GM12874 (cell line): ENCODE data around the gene BNIP5.

Experiments
- TF ChIP-seq, protein P1 (sequence below): IDR thresholded peaks from 2 replicates; pipeline ENCODE4 v1.5.1; 2011; ENCODE audit warnings: low read depth, mild to moderate bottlenecking, control low read depth, low read length, moderate library complexity; ENCODE audit not compliant: insufficient read depth

The BNIP5 gene

GRCh38 chr6:36324191-36324590, 12.5 kb downstream of the BNIP5 start:
- TF ChIP-seq, protein P1, sequence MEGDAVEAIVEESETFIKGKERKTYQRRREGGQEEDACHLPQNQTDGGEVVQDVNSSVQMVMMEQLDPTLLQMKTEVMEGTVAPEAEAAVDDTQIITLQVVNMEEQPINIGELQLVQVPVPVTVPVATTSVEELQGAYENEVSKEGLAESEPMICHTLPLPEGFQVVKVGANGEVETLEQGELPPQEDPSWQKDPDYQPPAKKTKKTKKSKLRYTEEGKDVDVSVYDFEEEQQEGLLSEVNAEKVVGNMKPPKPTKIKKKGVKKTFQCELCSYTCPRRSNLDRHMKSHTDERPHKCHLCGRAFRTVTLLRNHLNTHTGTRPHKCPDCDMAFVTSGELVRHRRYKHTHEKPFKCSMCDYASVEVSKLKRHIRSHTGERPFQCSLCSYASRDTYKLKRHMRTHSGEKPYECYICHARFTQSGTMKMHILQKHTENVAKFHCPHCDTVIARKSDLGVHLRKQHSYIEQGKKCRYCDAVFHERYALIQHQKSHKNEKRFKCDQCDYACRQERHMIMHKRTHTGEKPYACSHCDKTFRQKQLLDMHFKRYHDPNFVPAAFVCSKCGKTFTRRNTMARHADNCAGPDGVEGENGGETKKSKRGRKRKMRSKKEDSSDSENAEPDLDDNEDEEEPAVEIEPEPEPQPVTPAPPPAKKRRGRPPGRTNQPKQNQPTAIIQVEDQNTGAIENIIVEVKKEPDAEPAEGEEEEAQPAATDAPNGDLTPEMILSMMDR = no peak

DNA sequence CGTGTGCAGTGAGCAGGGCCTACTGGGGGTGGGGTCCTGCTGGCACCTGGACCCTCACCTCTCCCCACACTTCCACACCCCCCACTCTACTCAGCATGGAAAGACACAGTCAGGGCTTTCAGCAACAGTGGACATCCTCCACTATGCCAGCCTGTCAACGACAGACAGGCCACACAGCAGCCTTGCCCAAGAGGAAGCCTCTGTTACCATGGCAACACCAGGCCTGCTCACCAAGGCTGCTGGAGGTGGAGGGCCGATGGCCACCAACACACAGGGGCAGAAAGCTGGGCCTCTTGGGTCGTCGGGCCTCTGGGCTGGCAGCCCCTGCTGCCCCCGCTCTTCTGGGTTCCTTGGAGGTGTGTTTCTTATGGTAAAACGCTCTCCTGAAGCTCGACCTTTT, 13.6 kb downstream of the BNIP5 start:
- TF ChIP-seq, protein P1 = no peak

DNA sequence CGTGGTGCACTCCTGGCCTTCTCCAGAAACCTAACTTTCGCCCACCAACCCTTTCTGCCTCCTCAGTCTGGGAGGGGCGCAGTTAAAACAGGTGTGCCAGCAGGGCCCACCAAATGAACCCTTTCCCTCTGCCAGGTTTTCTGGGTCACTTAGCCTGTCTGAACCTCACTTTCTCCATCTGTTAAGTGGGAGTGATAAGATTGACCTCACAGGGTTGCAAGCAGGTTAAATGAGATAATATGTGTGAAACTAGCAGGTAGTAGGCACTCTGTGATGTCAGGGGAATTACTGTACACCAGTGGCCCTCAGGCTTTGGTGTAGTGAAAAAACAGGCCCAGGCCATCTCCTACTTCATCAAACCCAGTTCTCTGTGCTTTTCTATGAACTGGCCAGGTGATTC, 14.1 kb downstream of the BNIP5 start:
- TF ChIP-seq, protein P1 = no peak

DNA sequence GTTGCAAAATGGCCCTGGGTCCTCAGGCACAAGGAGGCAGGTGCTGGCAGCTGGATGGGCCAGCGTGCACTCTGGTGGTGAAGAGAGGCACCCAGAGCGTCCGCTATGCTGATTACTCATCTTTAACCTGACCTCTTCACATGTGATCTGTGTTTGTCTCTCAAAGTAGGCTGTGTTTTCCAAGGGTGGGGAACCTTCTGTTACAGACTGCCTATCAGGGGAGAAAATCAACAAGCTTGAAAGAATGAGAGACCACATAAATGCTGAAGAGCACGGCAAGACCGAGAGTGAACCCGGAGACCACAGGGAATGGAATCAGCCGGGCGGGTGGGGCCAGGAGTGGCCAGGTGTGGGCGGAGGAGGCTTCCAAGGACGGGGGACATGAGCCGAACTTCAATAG, 16.2 kb downstream of the BNIP5 start:
- TF ChIP-seq, protein P1 = no peak

DNA sequence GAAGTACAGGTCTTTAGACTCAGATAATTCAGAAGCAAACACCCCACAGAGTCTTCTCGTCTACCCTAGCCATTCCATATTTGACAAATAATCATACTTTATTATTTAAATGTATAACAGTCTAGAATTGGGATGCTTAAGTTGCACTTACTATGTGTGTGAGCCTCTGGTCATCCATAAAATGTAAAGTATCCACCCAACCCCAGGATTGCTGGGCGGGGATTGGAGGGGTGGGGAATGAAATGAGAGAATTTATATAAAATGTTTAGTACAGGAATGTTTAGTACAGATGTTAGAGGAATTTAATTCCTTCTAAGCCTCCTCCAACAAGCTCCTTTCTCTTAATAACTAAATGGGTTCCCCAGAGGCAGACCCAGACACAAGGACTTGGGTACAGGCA, 16.9 kb downstream of the BNIP5 start:
- TF ChIP-seq, protein P1 = no peak

GRCh38 chr6:36319436-36319762, 17.3 kb downstream of the BNIP5 start:
- TF ChIP-seq, protein P1 = no peak

DNA sequence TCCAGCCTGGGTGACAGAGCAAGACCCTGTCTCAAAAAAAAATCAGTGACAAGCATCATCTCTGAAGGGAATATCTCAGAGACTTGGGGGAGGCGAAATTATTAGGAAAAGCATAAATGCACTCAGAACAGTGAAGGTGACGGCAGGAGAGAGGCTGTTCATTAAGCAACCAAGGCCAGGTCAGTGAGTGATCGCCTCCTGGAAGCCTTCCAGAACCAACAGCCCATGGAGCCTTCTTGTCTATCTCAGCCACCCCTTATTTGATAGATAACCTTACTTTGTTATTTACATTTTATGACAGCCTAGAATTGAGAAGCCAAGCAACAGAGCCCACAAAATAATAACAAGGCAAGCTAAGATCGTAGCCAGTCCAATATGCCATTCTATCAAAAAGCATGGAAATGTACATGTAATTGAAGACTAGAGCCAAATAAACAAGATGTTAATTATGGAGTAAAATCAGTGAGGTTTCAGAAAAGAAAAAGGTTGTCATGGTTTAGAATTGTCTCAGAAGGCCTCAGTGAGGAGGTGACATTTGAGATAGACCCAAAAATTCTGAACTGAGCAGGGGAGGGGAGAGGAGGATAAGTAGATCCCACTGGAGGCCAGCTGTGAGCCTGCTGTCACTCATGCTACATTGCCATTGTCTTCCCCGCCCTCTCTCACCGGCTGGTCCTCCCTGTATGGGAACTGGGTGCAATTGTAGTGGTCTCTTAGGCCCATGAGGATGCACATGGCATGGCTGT, 17.8 kb downstream of the BNIP5 start:
- TF ChIP-seq, protein P1 = no peak
